Uterus (tissue), 4 donors: ENCODE results near the gene RAB27A. TPM values are rescaled to one million over a fixed set of nuclear protein-coding genes. Genes with fewer than 3 reads are reported as not detected.
"Not testable (repeated sequence)": the region's sequence is repeated elsewhere in the genome, so short reads cannot be mapped to it uniquely, and the experiment has no call there.

Experiments used
- DNase-seq, 2 donors: peaks; one replicate each; pipeline ENCODE4 v3.0.0-alpha.2; 2019 to 2020
- H3K27ac ChIP-seq, 2 donors: fragments of 200-600 bp; sonication (generic); 1 replicate in 1 of 2; 2 replicates in 1 of 2; pipeline ENCODE4 v1.5.1; 2016 to 2018
- H3K27me3 ChIP-seq, 2 donors: fragments of 200-600 bp; sonication (generic); one replicate each; pipeline ENCODE4 v1.5.1; 2018 to 2019; ENCODE audit warnings: control low read depth in 1 of 2
- H3K36me3 ChIP-seq, 2 donors: fragments of 200-600 bp; sonication (generic); one replicate each; pipeline ENCODE4 v1.5.1; 2019; ENCODE audit warnings: control low read depth in 1 of 2
- H3K4me1 ChIP-seq, 2 donors: fragments of 200-600 bp; sonication (generic); one replicate each; pipeline ENCODE4 v1.5.1; 2018 to 2019; ENCODE audit warnings: control low read depth in 1 of 2
- H3K4me3 ChIP-seq, 2 donors: fragments of 200-600 bp; sonication (generic); 1 replicate in 1 of 2; 2 replicates in 1 of 2; pipeline ENCODE4 v1.5.1; 2018 to 2019; ENCODE audit warnings: mild to moderate bottlenecking in 1 of 2
- H3K9me3 ChIP-seq, 2 donors: fragments of 200-600 bp; sonication (generic); one replicate each; pipeline ENCODE4 v1.5.1; 2019; ENCODE audit warnings: control low read depth in 1 of 2
- POLR2A ChIP-seq, 2 donors: fragments of 450-650 bp; IDR thresholded peaks; one replicate each; pipeline ENCODE4 v1.6.1; 2016; ENCODE audit warnings: antibody characterized with exemption in 2 of 2, mild to moderate bottlenecking in 1 of 2, moderate library complexity in 1 of 2
- intact Hi-C: fragments of 100-400 bp; cut with DNase I; formaldehyde crosslinking; loops from one replicate; pipeline ENCODE4 v1.15.1; 2023; ENCODE audit warnings: low total_unique reads
- total RNA-seq, 4 donors: library from RNA; depleted of rRNA in 3 of 4; stranded (reverse); fragments of >200 nt in 3 of 4; gene quantifications; one replicate each; pipeline versions ENCODE4 v1.1.0 to v1.2.4, GENCODE V29; 2014 to 2023
- TF ChIP-seq, protein P1 (sequence below), 4 experiments: fragments of 200-600 bp in 2 of 4; fragments of 450-650 bp in 2 of 4; sonication (generic) in 2 of 4; IDR thresholded peaks; one replicate each; pipeline ENCODE4 v1.5.1; 2016 to 2019; ENCODE audit warnings: antibody characterized with exemption in 4 of 4, mild to moderate bottlenecking in 2 of 4, moderate library complexity in 1 of 4
- donor health status: DM: yes; HTN: yes; CAD: no.

Gene RAB27A
- total RNA-seq, 4 donors from 2014 or later: 6.4 to 32.9 (median 16.5) TPM

DNA sequence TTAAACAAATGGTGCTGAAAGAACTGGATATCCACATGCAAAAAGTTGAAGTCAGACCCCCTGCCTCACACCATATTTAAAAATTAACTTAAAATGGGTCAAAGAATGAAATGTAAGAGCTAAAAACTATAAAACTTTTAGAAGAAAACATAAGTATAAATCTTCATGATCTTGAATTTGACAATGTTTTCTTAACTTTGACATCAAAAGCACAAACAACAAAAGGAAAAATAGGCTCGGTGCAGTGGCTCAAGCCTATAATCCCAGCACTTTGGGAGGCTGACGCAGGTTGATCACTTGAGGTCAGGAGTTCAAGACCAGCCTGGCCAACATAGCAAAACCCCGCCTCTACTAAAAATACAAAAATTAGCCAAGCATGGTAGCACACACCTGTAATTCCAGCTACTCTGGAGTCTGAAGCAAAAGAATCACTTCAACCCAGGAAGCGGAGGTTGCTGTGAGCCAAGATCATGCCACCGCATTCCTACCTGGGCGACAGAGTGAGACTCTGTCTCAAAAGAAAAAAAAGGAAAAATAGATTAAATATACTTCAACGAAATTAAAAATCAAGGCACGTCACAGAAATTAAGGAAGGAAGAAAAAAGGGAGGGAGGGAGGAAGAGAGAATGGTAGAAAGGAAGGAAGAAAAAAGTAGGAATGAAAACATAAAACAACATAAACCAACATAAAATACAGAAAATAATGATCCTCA lies 1.5 kb downstream of the RAB27A start:
- TF ChIP-seq POLR2A (IDR thresholded peaks at IDR 0.05): no peak
- TF ChIP-seq, protein P1, sequence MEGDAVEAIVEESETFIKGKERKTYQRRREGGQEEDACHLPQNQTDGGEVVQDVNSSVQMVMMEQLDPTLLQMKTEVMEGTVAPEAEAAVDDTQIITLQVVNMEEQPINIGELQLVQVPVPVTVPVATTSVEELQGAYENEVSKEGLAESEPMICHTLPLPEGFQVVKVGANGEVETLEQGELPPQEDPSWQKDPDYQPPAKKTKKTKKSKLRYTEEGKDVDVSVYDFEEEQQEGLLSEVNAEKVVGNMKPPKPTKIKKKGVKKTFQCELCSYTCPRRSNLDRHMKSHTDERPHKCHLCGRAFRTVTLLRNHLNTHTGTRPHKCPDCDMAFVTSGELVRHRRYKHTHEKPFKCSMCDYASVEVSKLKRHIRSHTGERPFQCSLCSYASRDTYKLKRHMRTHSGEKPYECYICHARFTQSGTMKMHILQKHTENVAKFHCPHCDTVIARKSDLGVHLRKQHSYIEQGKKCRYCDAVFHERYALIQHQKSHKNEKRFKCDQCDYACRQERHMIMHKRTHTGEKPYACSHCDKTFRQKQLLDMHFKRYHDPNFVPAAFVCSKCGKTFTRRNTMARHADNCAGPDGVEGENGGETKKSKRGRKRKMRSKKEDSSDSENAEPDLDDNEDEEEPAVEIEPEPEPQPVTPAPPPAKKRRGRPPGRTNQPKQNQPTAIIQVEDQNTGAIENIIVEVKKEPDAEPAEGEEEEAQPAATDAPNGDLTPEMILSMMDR (IDR thresholded peaks at IDR 0.05): no peak
- peak overlapping the region in 1 of 2 donors; percentile 72 for H3K4me3 ChIP-seq
- intact Hi-C loops: no loop called here
- no peaks in the 10 kb centered on the region for H3K4me1 ChIP-seq
- DNase-seq: no peak
- peak overlapping the region; percentile 88 to 92 for H3K27ac ChIP-seq
- no peaks in the 10 kb centered on the region for H3K9me3 ChIP-seq
- H3K36me3 ChIP-seq: no peaks in the 10 kb centered on the region
- H3K27me3 ChIP-seq: no peaks in the 10 kb centered on the region

DNA sequence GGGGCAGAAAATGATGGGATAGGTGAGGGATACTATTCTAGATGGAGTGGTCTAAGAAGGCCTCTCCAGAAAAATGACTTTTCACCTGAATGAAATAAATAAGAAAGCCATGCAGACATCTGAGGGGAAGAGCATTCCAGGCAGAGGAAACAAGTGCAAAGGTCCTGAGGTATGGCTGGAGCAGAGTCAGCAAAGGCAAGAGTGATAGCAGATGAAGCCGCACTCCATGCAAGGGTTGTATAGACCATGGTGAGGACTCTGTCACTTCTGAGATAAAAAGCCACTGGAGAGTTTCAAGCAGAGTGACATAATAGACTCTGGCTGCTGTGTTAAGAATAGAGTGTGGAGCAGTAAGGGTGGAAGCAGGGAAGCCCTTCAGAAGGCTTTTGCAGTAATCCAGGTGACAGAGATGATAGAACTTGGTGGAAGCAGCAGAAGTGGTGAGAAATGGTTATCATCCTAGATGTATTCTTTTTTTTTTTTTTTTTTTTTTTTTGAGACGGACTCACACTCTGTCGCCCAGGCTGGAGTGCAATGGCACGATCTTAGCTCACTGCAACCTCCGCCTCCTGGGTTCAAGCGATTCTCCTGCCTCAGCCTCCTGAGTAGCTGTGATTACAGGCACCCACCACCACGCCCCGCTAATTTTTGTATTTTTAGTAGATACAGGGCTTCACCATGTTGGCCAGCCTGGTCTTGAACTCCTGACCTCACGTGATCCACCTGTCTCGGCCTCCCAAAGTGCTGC lies 3.0 kb downstream of the RAB27A start:
- H3K36me3 ChIP-seq, DNase-seq, H3K27ac ChIP-seq, H3K9me3 ChIP-seq, intact Hi-C loops, H3K27me3 ChIP-seq, H3K4me1 ChIP-seq, H3K4me3 ChIP-seq: not testable (repeated sequence)

DNA sequence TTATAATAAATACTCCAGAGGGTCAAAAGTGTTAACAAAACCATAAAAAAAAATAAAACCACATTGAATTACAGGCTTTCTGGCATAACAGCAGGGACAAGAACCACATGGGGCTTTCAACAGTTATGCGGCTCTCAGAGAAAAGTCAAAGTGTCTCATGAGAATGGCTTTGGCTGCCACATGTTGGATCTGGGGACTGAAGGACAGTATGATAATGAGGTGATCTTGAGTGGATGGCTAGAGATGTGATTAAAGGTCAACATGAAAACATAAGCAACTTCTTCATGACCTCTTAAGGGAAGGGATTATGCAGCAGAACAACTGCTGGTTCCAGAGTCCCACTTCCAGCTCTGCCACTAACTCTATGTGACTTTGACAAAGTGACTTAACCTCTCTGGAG lies 5.2 kb downstream of the RAB27A start:
- DNase-seq: no peak
- TF ChIP-seq, protein P1 (IDR thresholded peaks at IDR 0.05): no peak
- no peak for TF ChIP-seq POLR2A (IDR thresholded peaks at IDR 0.05)
- H3K27ac ChIP-seq: no peak overlapping the region
- H3K36me3 ChIP-seq: no peaks in the 10 kb centered on the region
- no peaks in the 10 kb centered on the region for H3K27me3 ChIP-seq
- H3K9me3 ChIP-seq: no peaks in the 10 kb centered on the region
- intact Hi-C loops: no loop called here
- H3K4me1 ChIP-seq: no peaks in the 10 kb centered on the region
- no peak overlapping the region for H3K4me3 ChIP-seq

DNA sequence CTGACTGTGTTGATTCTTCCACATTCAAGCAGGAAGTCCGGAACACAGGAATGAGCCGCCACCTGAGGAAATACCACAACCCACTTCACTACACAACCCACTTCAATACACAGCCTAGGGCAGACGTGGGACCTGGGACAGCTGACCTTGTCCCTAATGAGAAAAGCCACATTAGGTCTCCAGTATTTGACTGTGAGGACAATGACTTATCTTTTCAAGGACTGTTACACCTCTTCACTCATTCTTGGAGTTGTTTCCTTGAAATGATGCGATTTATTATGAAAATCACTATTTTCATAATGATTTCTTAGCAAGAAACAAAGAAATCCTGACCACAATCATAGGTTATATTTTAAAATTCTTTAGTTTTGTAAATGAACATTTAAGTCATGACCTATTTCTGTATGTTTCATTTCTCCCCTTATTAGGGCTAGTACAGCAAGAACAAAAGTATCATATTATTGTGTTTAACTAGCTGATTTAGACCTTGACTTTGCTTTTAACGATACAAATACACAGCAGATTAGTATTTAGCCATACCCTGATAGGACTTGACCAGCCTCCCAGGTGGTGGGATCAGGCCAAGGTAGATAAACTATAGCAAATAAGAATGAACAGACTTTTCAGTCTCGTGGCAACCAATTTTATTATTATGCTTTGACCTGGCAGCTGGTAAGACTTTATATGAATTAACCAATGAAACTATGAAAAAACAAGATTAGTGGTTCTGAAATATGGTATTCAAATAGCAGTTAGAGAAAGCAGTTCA lies 6.0 kb downstream of the RAB27A start:
- Histone ChIP-seq H3K9me3 (no peaks in the 10 kb centered on the region), H3K4me3 (no peak overlapping the region), H3K4me1 (no peaks in the 10 kb centered on the region), H3K27ac (no peak overlapping the region), H3K27me3 (no peaks in the 10 kb centered on the region), H3K36me3 (no peaks in the 10 kb centered on the region)
- TF ChIP-seq, protein P1 (IDR thresholded peaks at IDR 0.05): no peak
- no peak for TF ChIP-seq POLR2A (IDR thresholded peaks at IDR 0.05)
- intact Hi-C loops: no loop called here
- DNase-seq: no peak

DNA sequence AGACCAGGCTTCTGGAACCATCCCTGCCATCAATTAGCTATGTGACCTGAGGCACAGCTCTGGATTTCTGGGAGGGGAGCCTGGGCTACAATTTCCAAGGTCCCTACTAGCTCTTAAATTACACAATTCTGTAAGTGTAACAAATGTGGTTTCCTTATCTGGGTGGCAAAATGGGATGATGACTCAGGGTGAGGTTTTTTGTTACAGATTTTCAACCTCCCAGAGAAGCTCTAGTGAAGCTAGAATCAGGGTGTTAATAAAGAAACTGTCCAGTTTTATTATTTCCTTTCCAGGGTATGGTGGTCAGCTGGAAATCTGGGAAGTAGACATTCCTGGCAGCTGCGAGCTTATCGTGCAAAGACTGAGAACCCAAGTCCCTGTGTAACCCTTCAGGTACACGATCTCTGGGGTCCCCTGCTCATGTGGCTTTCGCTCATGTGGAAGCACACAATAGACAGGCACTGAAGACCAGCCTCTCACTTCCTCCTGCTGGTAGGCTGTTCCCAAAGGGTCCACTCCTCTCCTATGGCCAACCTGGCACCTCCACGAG lies 7.3 kb downstream of the RAB27A start:
- H3K9me3 ChIP-seq: no peaks in the 10 kb centered on the region
- no peak for DNase-seq
- TF ChIP-seq, protein P1 (IDR thresholded peaks at IDR 0.05): no peak
- TF ChIP-seq POLR2A (IDR thresholded peaks at IDR 0.05): no peak
- H3K27ac ChIP-seq: no peak overlapping the region
- intact Hi-C loops: no loop called here
- no peaks in the 10 kb centered on the region for H3K36me3 ChIP-seq
- H3K4me3 ChIP-seq: no peak overlapping the region
- H3K27me3 ChIP-seq: no peaks in the 10 kb centered on the region
- no peaks in the 10 kb centered on the region for H3K4me1 ChIP-seq
